Ovary (tissue), 9 donors: ENCODE measurements around the gene KIAA1217. TPM values are rescaled to one million over a fixed set of nuclear protein-coding genes. Genes with fewer than 3 reads are reported as not detected.

Experiments
- DNase-seq, 5 donors: peaks; one replicate each; pipeline ENCODE4 v3.0.0-alpha.2; 2019 to 2020
- H3K27ac ChIP-seq, 2 donors: fragments of 200-600 bp; one replicate each; pipeline versions ENCODE4 v1.5.1 to v1.8.0; 2019 to 2022
- H3K27me3 ChIP-seq: fragments of 200-600 bp; one replicate; pipeline ENCODE4 v1.8.0; 2022
- H3K36me3 ChIP-seq: fragments of 200-600 bp; sonication (generic); one replicate; pipeline ENCODE4 v1.5.1; 2019
- H3K4me1 ChIP-seq: one replicate; pipeline ENCODE4 v1.8.1; 2013; ENCODE audit warnings: mild to moderate bottlenecking, moderate library complexity; ENCODE audit not compliant: insufficient read depth
- H3K4me3 ChIP-seq: fragments of 200-600 bp; sonication (generic); one replicate; pipeline ENCODE4 v1.5.1; 2017
- H3K9me3 ChIP-seq, 2 donors: fragments of 200-600 bp in 1 of 2; sonication (generic) in 1 of 2; one replicate each; pipeline versions ENCODE4 v1.5.1 to v1.8.1; 2013 to 2019; ENCODE audit warnings: mild to moderate bottlenecking in 1 of 2, moderate library complexity in 1 of 2
- CTCF ChIP-seq, 3 donors: fragments of 450-650 bp in 2 of 3; fragments of 200-600 bp in 1 of 3; IDR thresholded peaks; one replicate each; pipeline versions ENCODE4 v1.5.1 to v1.8.0; 2016 to 2022; ENCODE audit warnings: antibody characterized with exemption in 3 of 3, mild to moderate bottlenecking in 1 of 3
- EP300 ChIP-seq: sonication (generic); formaldehyde crosslinking; IDR thresholded peaks from one replicate; pipeline ENCODE4 v1.6.1; 2017; ENCODE audit warnings: antibody characterized with exemption
- POLR2A ChIP-seq: fragments of 450-650 bp; IDR thresholded peaks from one replicate; pipeline ENCODE4 v1.6.1; 2017; ENCODE audit warnings: antibody characterized with exemption, mild to moderate bottlenecking, moderate library complexity
- WGBS, 3 donors: extraction: QIAGEN DNeasy Blood & Tissue Kit in 1 of 3; methylation state at CpG; one replicate each; pipeline versions ENCODE4 v1.1.5 to v1.1.7; 2013 to 2017; 5-methylcytosine and 5-hydroxymethylcytosine counted together
- intact Hi-C, 4 donors: fragments of 100-400 bp; cut with DNase I; formaldehyde crosslinking; loops; one replicate each; pipeline versions ENCODE4 v1.11.0 to v1.15.1; 2022 to 2023
- polyA plus RNA-seq, 2 donors: library from polyadenylated mRNA; stranded (reverse); fragments of 200-250 nt in 1 of 2; fragments of 350-450 nt in 1 of 2; fragmentation: Illumina TruSeq in 1 of 2; extraction: RNeasy Lipid Tissue Mini Kit (QIAGEN cat#74804) in 1 of 2; gene quantifications; one replicate each; pipeline ENCODE4 v1.2.3, GENCODE V29; 2013 to 2014
- total RNA-seq, 7 donors: library from RNA; depleted of rRNA in 2 of 7; stranded (reverse); fragments of >200 nt in 2 of 7; fragmentation: NEBNext Ultra II Directional in 3 of 7; extraction: Animal tissue kit (Norgen Biotek cat#: 25700) in 3 of 7; gene quantifications; one replicate each; pipeline versions ENCODE4 v1.1.0 to v1.2.4, GENCODE V29; 2016 to 2023
- donor health status: DM: no; HTN: no; CAD: no; lungs with moderate emphysema.
- donor health status: DM: no; HTN: no; CAD: no.
- donor health status: Bipolar disorder and iron deficiency.
- donor health status: DM: yes; HTN: yes; CAD: no.
- donor health status: DM: no; HTN: no; CAD: no.
- donor health status: DM: yes; HTN: yes; CAD: no.

The KIAA1217 gene
- total and polyA plus RNA-seq, 9 donors = 7.2 to 47.1 (median 23.0) TPM

GRCh38 chr10:24404567-24404966 is 195.6 kb downstream of the KIAA1217 start:
- 60 to 70% (median 68%) methylated on average over 3 of the region's 3 CpGs for WGBS, 3 donors
- no peak for DNase-seq
- no peaks in the 10 kb centered on the region for H3K27me3 ChIP-seq
- H3K27ac ChIP-seq = no peak overlapping the region
- TF ChIP-seq EP300 = no peak
- TF ChIP-seq POLR2A = no peak
- no peak for TF ChIP-seq CTCF (IDR thresholded peaks at IDR 0.05)
- H3K36me3 ChIP-seq = no peaks in the 10 kb centered on the region
- H3K4me1 ChIP-seq = no peaks in the 10 kb centered on the region
- intact Hi-C loops = no loop called here
- H3K9me3 ChIP-seq = no peaks in the 10 kb centered on the region
- H3K4me3 ChIP-seq = no peak overlapping the region

- Histone ChIP-seq H3K27me3 (no peaks in the 10 kb centered on the region), H3K4me1 (no peaks in the 10 kb centered on the region), H3K36me3 (no peaks in the 10 kb centered on the region), H3K27ac (no peak overlapping the region), H3K4me3 (no peak overlapping the region), H3K9me3 (no peaks in the 10 kb centered on the region)
- WGBS, 3 donors = 90 to 100% (median 95%) methylated on average over 1 of the region's 1 CpG
- intact Hi-C loops = no loop called here
- DNase-seq = no peak
- TF ChIP-seq EP300 (no peak), CTCF (IDR thresholded peaks at IDR 0.05) (no peak), POLR2A (no peak)
Measured at GRCh38 chr10:24405635-24406034, 196.7 kb downstream of the KIAA1217 start.

- 90 to 91% (median 90%) methylated on average over 12 of the region's 12 CpGs for WGBS, 3 donors
- TF ChIP-seq EP300 (no peak), CTCF (IDR thresholded peaks at IDR 0.05) (no peak), POLR2A (no peak)
- intact Hi-C loops = no loop called here
Measured at GRCh38 chr10:24406809-24407483, 198.0 kb downstream of the KIAA1217 start.

GRCh38 chr10:24407928-24408327 is 199.0 kb downstream of the KIAA1217 start:
- Histone ChIP-seq H3K4me3 (no peak overlapping the region), H3K27ac (no peak overlapping the region), H3K4me1 (no peaks in the 10 kb centered on the region), H3K27me3 (no peaks in the 10 kb centered on the region), H3K36me3 (no peaks in the 10 kb centered on the region), H3K9me3 (no peaks in the 10 kb centered on the region)
- DNase-seq = no peak
- intact Hi-C loops = no loop called here
- TF ChIP-seq EP300 (no peak), CTCF (IDR thresholded peaks at IDR 0.05) (no peak), POLR2A (no peak)

More at GRCh38 chr10:24406809-24407483, 198.0 kb downstream of the KIAA1217 start:
- Histone ChIP-seq H3K4me3 (no peak overlapping the region), H3K9me3 (no peaks in the 10 kb centered on the region), H3K27me3 (no peaks in the 10 kb centered on the region), H3K4me1 (no peaks in the 10 kb centered on the region), H3K36me3 (no peaks in the 10 kb centered on the region), H3K27ac (no peak overlapping the region)
- DNase-seq = no peak
